Astrocyte of the spinal cord (primary cell): ENCODE measurements around the gene CLDN19.
"Not testable (repeated sequence)": the region's sequence is repeated elsewhere in the genome, so short reads cannot be mapped to it uniquely, and the experiment has no call there.

Experiments used
- DNase-seq: peaks from one replicate; pipeline ENCODE4 v3.0.0; 2011; ENCODE audit warnings: low read depth, low spot score
- H3K4me3 ChIP-seq: 2 replicates; pipeline ENCODE4 v1.5.1; 2011; ENCODE audit warnings: low read depth, mild to moderate bottlenecking, low read length, moderate library complexity
- in situ Hi-C: cut with HindIII; loops from 2 replicates; pipeline ENCODE4 v1.10.0; 2017; ENCODE audit warnings: low sequenced_read_pairs
- TF ChIP-seq, protein P1 (sequence below): IDR thresholded peaks from 2 replicates; pipeline ENCODE4 v1.5.1; 2012; ENCODE audit warnings: low read depth, mild to moderate bottlenecking, low read length, inconsistent platforms

CLDN19 gene

GRCh38 chr1:42731585-42731984, 8.5 kb downstream of the CLDN19 start:
- in situ Hi-C loops, result no loop called here
- H3K4me3 ChIP-seq, result no peak overlapping the region
- TF ChIP-seq, protein P1, sequence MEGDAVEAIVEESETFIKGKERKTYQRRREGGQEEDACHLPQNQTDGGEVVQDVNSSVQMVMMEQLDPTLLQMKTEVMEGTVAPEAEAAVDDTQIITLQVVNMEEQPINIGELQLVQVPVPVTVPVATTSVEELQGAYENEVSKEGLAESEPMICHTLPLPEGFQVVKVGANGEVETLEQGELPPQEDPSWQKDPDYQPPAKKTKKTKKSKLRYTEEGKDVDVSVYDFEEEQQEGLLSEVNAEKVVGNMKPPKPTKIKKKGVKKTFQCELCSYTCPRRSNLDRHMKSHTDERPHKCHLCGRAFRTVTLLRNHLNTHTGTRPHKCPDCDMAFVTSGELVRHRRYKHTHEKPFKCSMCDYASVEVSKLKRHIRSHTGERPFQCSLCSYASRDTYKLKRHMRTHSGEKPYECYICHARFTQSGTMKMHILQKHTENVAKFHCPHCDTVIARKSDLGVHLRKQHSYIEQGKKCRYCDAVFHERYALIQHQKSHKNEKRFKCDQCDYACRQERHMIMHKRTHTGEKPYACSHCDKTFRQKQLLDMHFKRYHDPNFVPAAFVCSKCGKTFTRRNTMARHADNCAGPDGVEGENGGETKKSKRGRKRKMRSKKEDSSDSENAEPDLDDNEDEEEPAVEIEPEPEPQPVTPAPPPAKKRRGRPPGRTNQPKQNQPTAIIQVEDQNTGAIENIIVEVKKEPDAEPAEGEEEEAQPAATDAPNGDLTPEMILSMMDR, result no peak
- no peak for DNase-seq

DNA sequence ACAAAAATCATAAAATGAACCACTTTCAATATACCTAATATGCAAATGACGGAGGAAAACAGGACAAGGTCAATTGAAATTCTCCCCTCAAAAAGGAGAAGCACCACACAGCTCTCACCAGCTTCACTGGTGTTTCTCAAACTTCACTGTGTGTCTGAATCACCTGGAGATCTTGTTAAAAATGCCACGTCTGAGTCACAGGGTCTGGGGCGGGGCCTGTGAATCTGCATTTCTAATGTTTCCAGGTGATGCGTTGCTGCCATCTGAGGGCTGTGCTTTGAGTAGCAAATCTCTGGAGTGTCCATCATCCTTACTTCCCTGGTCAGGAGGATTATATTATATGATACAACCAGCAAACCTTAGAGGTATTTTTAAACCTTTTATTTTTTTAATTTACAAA, 9.0 kb downstream of the CLDN19 start:
- no peak overlapping the region for H3K4me3 ChIP-seq
- in situ Hi-C loops, result no loop called here
- no peak for DNase-seq
- TF ChIP-seq, protein P1, result no peak

- TF ChIP-seq, protein P1, result no peak
- DNase-seq, result no peak
These were observed 10.0 kb downstream of the CLDN19 start for GRCh38 chr1:42730002-42730401.

GRCh38 chr1:42725820-42726219, 14.2 kb downstream of the CLDN19 start:
- H3K4me3 ChIP-seq, in situ Hi-C loops, DNase-seq: not testable (repeated sequence)

More at GRCh38 chr1:42730002-42730401, 10.0 kb downstream of the CLDN19 start:
- no peak overlapping the region for H3K4me3 ChIP-seq
- in situ Hi-C loops, result no loop called here

DNA sequence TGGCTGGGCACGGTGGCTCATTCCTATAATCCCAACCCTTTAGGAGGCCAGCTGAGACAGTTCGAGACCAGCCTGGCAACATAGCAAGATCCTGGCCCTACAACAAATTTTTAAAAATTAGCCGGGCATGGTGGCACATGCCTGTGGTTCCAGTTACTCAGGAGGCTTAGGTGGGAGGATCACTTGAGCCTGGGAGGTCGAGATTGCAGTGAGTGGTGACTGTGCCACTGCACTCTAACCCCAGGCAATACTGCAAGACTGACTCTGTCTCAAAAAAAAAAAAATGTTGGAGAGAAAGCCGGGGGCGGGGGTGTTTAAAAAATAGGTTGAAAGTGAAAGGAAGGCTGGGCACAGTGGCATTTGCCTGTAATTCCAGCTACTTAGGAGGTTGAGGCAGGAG, 16.5 kb downstream of the CLDN19 start:
- DNase-seq, result no peak
- no peak overlapping the region for H3K4me3 ChIP-seq
- TF ChIP-seq, protein P1, result no peak
- in situ Hi-C loops, result no loop called here

DNA sequence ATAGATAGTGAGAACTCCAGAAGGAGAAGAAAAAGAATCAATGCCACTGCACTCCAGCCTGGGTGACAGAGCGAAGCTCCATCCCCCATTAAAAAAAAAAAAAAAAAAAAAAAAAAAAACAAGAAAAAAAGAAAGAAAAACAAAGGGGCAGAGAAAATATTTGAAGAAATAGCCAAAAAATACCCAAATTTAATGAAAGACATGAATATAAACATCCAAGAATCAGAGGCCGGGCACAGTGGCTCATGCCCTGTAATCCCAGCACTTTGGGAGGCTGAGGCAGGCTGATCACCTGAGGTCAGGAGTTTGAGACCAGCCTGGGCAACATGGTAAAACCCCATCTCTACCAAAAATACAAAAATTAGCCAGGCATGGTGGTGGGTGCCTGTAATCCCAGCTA, 17.6 kb downstream of the CLDN19 start:
- in situ Hi-C loops, H3K4me3 ChIP-seq, DNase-seq: not testable (repeated sequence)

DNA sequence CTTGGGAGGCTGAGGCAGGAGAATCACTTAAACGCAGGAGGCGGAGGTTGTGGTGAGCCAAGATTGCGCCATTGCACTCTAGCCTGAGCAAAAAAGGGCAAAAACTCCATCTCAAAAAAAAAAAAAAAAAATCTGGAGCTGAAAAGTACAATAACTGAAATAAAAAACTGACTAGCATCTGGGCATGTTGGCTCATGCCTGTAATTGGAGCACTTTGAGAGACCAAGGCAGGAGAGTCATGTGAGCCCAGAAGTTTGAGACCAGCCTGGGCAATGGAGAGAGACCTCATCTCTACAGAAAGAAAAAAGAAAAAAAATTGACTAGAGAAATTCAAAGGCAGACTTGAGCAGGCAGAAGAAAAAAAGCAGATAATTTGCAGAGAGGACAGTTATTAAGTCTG, 18.1 kb downstream of the CLDN19 start:
- TF ChIP-seq, protein P1, result no peak
- in situ Hi-C loops, result no loop called here
- no peak overlapping the region for H3K4me3 ChIP-seq
- DNase-seq, result no peak

- in situ Hi-C loops, result no loop called here
- DNase-seq, result no peak
- H3K4me3 ChIP-seq, result no peak overlapping the region
- TF ChIP-seq, protein P1, result no peak
These were observed 19.2 kb downstream of the CLDN19 start for GRCh38 chr1:42720868-42721267.

DNA sequence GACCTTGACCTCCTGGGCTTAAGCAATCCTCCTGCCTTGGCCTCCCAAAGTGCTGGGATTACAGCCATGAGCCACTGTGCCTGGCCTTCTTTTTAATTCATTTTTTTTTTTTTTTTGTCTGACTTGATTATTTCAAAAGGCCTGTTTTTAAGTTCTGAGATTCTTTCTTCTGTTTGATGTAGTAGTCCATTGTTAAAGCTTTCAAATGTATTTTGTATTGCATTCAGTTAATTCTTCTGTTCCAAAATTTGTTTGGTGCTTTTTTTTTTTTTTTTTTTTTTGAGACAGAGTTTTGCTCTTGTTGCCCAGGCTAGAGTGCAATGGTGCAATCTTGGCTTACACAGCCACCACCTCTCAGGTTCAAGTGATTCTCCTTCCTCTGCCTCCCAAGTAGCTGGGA, 25.6 kb downstream of the CLDN19 start:
- H3K4me3 ChIP-seq, in situ Hi-C loops, DNase-seq: not testable (repeated sequence)
